T-helper 9 cell (primary cell): Measurements from ENCODE around the gene APLP1.
"Not testable (repeated sequence)": the region's sequence is repeated elsewhere in the genome, so short reads cannot be mapped to it uniquely, and the experiment has no call there.

Experiments used
- DNase-seq: peaks from one replicate; pipeline ENCODE4 v3.0.0-alpha.2; 2020

The APLP1 gene

GRCh38 chr19:35853038-35853756 is 15.2 kb upstream of the APLP1 start:
- no peak for DNase-seq

DNA sequence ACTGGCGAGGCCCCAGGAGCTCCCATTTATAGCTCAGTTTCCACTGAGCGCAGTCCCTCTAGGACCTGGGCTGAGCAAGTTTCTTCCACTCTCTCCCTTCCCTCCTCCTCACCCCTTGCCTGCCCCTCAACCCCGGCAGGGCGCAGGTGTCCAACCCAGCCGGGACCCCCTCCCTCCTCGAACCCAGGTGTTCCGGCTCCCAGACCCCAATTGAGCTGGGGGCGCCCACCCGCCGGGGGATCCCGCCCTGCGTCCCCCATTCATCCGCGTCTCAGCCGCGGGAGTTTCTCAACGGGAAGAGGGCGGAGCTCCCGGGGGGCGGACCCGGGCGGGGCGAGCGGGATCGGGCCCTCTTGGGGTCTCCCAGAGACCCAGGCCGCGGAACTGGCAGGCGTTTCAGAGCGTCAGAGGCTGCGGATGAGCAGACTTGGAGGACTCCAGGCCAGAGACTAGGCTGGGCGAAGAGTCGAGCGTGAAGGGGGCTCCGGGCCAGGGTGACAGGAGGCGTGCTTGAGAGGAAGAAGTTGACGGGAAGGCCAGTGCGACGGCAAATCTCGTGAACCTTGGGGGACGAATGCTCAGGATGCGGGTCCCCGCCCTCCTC is 11.7 kb upstream of the APLP1 start, which contains the start of gene KIRREL2:
Gene KIRREL2, plus strand, starts transcription at position 366 of the 604 bp plus-strand sequence. Its CDS starts 209 bp downstream, at position 575.
- no peak for DNase-seq

DNA sequence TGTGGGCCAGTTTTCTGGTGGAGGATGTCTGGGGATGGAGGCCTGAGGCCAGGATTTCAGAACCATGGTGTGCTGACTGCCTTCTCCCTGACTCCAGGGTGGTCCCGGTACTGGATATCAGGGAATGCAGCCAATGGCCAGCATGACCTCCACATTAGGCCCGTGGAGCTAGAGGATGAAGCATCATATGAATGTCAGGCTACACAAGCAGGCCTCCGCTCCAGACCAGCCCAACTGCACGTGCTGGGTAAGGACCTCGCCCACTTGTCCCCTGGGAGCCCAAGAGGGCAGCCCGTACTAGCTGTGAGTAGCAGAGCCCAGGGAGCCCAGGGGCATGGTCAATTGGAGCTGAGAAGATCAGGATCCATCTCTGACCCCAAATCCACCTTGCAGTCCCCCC is 10.1 kb upstream of the APLP1 start:
- no peak for DNase-seq

GRCh38 chr19:35859414-35859813 is 9.0 kb upstream of the APLP1 start:
- no peak for DNase-seq

GRCh38 chr19:35860436-35860817 is 7.9 kb upstream of the APLP1 start:
- no peak for DNase-seq

GRCh38 chr19:35860818-35861639 is 7.3 kb upstream of the APLP1 start:
- DNase-seq: no peak

DNA sequence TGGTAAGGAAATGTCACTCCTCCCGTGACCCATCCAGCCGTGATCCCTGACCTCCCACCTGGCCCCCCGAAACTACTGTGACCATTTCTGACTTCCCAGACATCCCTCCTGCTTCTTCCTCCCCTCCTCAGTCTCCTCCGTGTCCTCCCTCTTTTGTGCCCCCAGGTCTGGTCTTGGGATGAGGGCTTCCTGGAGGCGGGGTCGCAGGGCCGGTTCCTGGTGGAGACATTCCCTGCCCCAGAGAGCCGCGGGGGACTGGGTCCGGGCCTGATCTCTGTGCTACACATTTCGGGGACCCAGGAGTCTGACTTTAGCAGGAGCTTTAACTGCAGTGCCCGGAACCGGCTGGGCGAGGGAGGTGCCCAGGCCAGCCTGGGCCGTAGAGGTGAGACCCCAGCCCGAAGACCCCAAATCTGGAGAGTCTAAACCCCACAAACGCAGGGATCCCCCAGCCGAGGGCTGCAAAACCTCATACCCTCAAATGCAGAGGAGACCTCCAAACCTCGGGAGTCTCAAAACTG is 6.7 kb upstream of the APLP1 start:
- no peak for DNase-seq

DNA sequence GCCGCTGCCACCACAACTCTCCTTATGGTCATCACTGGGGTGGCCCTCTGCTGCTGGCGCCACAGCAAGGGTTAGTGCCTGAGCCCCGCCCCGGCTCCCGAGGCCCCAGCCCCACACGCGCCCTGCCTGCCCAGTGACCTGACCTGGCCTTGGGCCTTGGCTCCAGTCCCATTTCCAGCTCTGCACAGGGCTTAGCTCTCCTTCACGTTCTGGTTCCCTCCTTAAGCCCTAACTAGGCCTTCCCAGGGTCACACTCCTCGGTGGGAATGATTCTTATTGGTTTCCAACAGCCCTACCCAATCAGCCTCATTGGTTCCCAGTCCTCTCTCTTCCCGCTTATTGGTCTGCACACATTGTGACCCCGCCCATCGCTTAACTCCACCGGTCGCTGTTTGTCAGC is 5.8 kb upstream of the APLP1 start:
- DNase-seq: no peak

DNA sequence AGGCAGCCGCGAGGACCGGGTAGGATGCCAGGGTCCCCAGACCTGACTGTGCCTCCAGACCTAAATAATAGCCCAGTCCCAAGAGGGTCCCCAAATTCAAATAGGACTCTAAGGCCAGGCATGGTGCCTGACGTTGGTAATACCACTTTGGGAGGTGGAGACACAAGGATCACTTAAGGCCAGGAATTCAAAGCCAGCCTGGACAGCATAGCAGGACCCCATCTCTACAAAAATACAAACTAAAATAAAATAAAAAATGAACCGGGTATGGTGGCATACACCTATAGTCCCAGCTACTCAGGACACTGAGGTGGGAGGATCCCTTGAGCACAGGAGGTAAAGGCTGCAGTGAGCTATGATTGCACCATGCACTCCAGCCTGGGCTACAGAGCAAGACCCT is 5.4 kb upstream of the APLP1 start:
- no peak for DNase-seq

- DNase-seq: no peak
Observed at GRCh38 chr19:35868823-35869326, 501 bp downstream of the APLP1 start.

DNA sequence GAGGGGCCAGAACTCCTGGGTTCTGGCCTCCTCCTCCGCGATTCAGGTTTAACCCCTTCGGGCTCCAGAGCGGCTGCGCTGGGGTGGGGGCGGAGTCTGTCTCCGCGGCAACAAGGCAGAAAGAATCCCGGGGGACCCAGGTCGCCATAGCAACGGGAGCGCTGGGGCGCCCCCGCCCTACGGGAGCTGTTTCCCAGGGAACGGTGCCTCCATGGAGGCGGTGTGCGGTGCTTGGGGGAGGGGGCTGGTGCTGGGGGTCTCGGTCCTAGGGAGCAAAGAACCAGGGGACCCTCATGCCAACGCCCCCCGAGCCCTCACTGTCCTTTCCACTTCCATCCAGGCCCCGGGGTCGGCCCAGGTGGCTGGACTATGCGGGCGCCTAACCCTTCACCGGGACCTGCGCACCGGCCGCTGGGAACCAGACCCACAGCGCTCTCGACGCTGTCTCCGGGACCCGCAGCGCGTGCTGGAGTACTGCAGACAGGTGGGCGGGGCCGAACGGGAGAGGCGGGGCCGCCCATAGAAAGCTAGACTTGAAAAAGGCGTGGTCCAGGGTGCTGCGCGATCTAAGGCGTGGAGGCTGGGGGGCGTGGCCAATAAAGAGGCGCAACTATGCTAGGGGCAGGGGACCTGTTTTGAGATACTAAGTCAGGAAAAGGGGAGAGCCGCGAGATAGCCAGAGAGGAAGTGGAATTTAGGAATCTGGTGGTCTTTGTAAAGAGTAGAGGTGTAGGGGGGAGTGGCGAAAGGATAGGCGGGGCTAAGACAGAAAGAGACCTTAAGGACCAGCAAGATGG is 1.2 kb downstream of the APLP1 start:
- peak; percentile 68 for DNase-seq

DNA sequence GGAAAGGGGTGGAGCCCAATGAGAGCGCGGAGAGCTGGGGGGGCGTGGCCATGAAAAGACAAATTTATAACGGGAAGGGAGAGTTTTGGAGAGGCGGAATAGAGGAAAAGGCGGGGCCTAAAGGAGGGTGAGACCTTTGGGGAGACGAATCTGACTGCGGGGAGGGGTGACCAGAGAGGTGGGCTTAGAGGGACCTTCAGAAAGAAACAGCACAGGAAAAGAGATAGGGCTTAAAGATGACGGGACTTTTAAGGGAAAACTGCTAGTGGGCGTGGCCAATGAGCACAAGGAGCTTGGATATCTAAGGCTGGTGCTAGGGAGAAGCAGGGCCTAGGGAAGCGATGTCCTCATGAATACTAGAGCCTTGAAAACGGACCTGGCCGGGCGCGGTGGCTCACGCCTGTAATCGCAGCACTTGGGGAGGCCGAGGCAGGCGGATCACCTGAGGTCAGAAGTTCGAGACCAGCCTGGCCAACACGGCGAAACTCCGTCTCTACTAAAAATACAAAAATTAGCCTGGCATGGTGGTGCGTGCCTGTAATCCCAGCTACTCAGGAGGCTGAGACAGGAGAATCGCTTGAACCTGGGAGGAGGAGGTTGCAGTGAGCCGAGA is 1.9 kb downstream of the APLP1 start:
- not testable (repeated sequence) for DNase-seq

DNA sequence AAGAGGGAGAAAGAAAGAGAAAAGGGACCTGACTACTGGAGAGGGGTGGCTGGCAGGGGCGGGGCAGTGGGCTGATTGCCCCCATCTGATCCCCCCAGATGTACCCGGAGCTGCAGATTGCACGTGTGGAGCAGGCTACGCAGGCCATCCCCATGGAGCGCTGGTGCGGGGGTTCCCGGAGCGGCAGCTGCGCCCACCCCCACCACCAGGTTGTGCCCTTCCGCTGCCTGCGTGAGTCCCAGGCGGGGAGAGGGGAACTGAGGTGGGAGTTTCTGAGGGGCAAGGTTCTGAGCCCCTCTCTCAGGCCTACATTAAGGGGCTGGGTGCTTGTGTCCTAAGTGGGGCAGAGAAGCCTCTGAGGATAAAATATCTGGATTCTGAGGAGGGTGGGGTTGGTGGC is 2.4 kb downstream of the APLP1 start:
- no peak for DNase-seq

DNA sequence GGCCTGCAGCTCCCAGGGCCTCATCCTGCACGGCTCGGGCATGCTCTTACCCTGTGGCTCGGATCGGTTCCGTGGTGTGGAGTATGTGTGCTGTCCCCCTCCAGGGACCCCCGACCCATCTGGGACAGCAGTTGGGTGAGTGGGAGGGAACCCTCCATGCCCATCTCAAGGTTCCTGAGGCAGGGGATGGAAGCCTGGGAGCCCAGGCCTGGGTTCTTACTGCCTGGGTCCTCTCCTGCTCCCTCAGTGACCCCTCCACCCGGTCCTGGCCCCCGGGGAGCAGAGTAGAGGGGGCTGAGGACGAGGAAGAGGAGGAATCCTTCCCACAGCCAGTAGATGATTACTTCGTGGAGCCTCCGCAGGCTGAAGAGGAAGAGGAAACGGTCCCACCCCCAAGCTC is 3.2 kb downstream of the APLP1 start:
- no peak for DNase-seq

- no peak for DNase-seq
Observed at GRCh38 chr19:35872180-35872579, 3.8 kb downstream of the APLP1 start.

- DNase-seq: no peak
Observed at GRCh38 chr19:35874392-35874930, 6.1 kb downstream of the APLP1 start.

- no peak for DNase-seq
Observed at GRCh38 chr19:35879068-35879467, 10.7 kb downstream of the APLP1 start.

- peak; percentile 69 for DNase-seq
Observed at GRCh38 chr19:35879770-35880317, 11.5 kb downstream of the APLP1 start.

GRCh38 chr19:35882114-35882832 is 13.9 kb downstream of the APLP1 start:
- DNase-seq: no peak

DNA sequence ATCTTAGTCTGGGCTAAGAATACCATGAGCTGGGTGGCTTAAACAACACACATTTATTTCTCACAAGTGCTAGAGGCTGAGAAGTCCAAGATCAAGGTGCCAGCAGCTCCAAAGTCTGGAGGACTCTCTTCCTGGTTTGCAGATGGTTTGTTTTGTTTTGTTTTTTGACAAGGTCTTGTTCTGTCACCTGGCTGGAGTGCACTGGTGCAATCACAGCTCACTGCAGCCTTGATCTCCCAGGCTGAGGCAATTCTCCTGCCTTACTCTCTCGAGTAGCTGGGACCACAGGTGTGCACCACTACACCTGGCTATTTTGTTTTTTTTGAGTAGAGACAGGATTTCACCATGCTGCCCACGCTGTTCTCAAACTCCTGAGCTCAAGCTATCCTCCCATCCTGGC is 15.5 kb downstream of the APLP1 start:
- DNase-seq: no peak
